Mesenchymal stem cell (in vitro differentiated cells and primary cell): ENCODE results near the gene TNFRSF1B.
A peak's percentile ranks its signal among the peaks of the same experiment; 100 is the strongest.

Experiments used
- DNase-seq: peaks from one replicate; pipeline ENCODE4 v3.0.0-alpha.2; 2013
- H2AFZ ChIP-seq: one replicate; pipeline ENCODE4 v1.6.1; 2013; ENCODE audit warnings: low read depth, mild to moderate bottlenecking, control low read depth, inconsistent platforms, low read length, moderate library complexity
- H2AK5ac ChIP-seq: 2 replicates; pipeline ENCODE4 v1.6.1; 2013; ENCODE audit warnings: low read length, moderate library complexity, mild to moderate bottlenecking, inconsistent platforms; ENCODE audit not compliant: severe bottlenecking
- H2BK120ac ChIP-seq: one replicate; pipeline ENCODE4 v1.6.1; 2013; ENCODE audit warnings: low read depth, mild to moderate bottlenecking, inconsistent platforms, low read length, moderate library complexity
- H2BK12ac ChIP-seq, 2 experiments: one replicate each; pipeline ENCODE4 v1.6.1; 2013; ENCODE audit warnings: inconsistent platforms in 2 of 2, low read length in 2 of 2, mild to moderate bottlenecking in 2 of 2, moderate library complexity in 2 of 2, control low read depth in 1 of 2
- H2BK15ac ChIP-seq: one replicate; pipeline ENCODE4 v1.6.1; 2013; ENCODE audit warnings: mild to moderate bottlenecking, low read depth, inconsistent platforms; ENCODE audit not compliant: poor library complexity, severe bottlenecking
- H2BK5ac ChIP-seq: 2 replicates; pipeline ENCODE4 v1.6.1; 2013; ENCODE audit warnings: low read depth, mild to moderate bottlenecking, low read length, control low read depth, inconsistent platforms; ENCODE audit not compliant: poor library complexity, severe bottlenecking
- H3K14ac ChIP-seq, 2 experiments: one replicate each; pipeline ENCODE4 v1.6.1; 2013; ENCODE audit warnings: inconsistent platforms in 2 of 2, low read length in 2 of 2, control low read depth in 1 of 2, mild to moderate bottlenecking in 1 of 2, moderate library complexity in 1 of 2
- H3K18ac ChIP-seq, 2 experiments: one replicate each; pipeline ENCODE4 v1.6.1; 2013; ENCODE audit warnings: inconsistent platforms in 2 of 2, low read length in 2 of 2, control low read depth in 1 of 2, low read depth in 1 of 2, mild to moderate bottlenecking in 1 of 2
- H3K23ac ChIP-seq, 2 experiments: one replicate each; pipeline ENCODE4 v1.6.1; 2013; ENCODE audit warnings: inconsistent platforms in 2 of 2, low read length in 2 of 2, mild to moderate bottlenecking in 2 of 2, moderate library complexity in 2 of 2, control low read depth in 1 of 2
- H3K27ac ChIP-seq: 2 replicates; pipeline ENCODE4 v1.5.1; 2013; ENCODE audit warnings: mild to moderate bottlenecking, moderate library complexity, low read length, control low read depth, inconsistent platforms; ENCODE audit not compliant: poor library complexity, severe bottlenecking
- H3K27me3 ChIP-seq, 2 experiments: 2 replicates each; pipeline versions ENCODE4 v1.6.1 to v1.7.0; 2013; ENCODE audit warnings: low read length in 2 of 2, mild to moderate bottlenecking in 2 of 2, moderate library complexity in 2 of 2, control low read depth in 1 of 2, inconsistent platforms in 1 of 2; ENCODE audit not compliant: control insufficient read depth in 1 of 2, insufficient read depth in 1 of 2
- H3K36me3 ChIP-seq, 2 experiments: 2 replicates each; pipeline versions ENCODE4 v1.6.1 to v1.7.0; 2013; ENCODE audit warnings: low read length in 2 of 2, control low read depth in 1 of 2, inconsistent platforms in 1 of 2, low read depth in 1 of 2, mild to moderate bottlenecking in 1 of 2; ENCODE audit not compliant: insufficient read depth in 2 of 2, control insufficient read depth in 1 of 2
- H3K4ac ChIP-seq, 2 experiments: one replicate each; pipeline ENCODE4 v1.6.1; 2013; ENCODE audit warnings: inconsistent platforms in 2 of 2, low read length in 2 of 2, mild to moderate bottlenecking in 2 of 2, moderate library complexity in 2 of 2, control low read depth in 1 of 2, low read depth in 1 of 2
- H3K4me1 ChIP-seq: 2 replicates; pipeline ENCODE4 v1.6.1; 2013; ENCODE audit warnings: low read depth, low read length, control low read depth; ENCODE audit not compliant: control insufficient read depth, insufficient read depth
- H3K4me2 ChIP-seq: 2 replicates; pipeline ENCODE4 v1.6.1; 2013; ENCODE audit warnings: low read length, mild to moderate bottlenecking, inconsistent platforms; ENCODE audit not compliant: poor library complexity, severe bottlenecking
- H3K4me3 ChIP-seq, 2 experiments: 2 replicates each; pipeline versions ENCODE4 v1.5.1 to v1.7.0; 2013; ENCODE audit warnings: low read length in 2 of 2, mild to moderate bottlenecking in 2 of 2, control low read depth in 1 of 2, low read depth in 1 of 2; ENCODE audit not compliant: insufficient read depth in 1 of 2
- H3K79me1 ChIP-seq: replicated peaks from 2 replicates; pipeline ENCODE4 v1.6.1; 2013; ENCODE audit warnings: mild to moderate bottlenecking, control low read depth, low read length, inconsistent platforms; ENCODE audit not compliant: poor library complexity, severe bottlenecking
- H3K9ac ChIP-seq: 2 replicates; pipeline ENCODE4 v1.7.0; 2013; ENCODE audit warnings: mild to moderate bottlenecking, low read length, moderate library complexity
- H3K9me3 ChIP-seq: 2 replicates; pipeline ENCODE4 v1.7.0; 2013; ENCODE audit warnings: mild to moderate bottlenecking, low read length; ENCODE audit not compliant: control insufficient read depth
- H4K8ac ChIP-seq: one replicate; pipeline ENCODE4 v1.6.1; 2013; ENCODE audit warnings: inconsistent platforms, mild to moderate bottlenecking, low read length, moderate library complexity
- H4K91ac ChIP-seq: one replicate; pipeline ENCODE4 v1.6.1; 2013; ENCODE audit warnings: mild to moderate bottlenecking, low read length, inconsistent platforms
- WGBS: methylation state at CpG from one replicate; pipeline ENCODE4 v1.1.7; 2013; ENCODE audit warnings: mixed read lengths; 5-methylcytosine and 5-hydroxymethylcytosine counted together

The TNFRSF1B gene

DNA sequence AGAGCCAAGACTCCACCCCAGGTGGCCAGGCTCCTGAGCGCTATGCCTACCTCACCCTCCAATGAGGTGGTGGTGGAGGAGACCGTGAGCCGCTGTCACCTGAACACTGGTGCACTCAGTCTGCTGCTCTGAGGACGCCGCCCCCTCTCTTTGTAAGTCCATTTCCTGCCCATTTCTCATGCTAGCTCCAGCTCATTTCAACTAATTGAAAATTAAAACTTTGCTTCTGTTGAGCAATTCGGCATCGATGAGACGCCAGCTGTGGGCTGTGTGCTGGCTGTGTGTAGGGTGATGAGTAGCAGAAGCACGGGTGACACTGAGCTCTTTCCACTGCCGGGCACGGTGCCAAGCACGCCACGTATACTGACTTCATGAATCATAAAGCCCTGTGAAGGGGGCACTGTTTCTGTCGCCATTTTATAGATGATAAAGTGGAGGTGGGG is 11.2 kb downstream of the TNFRSF1B start:
- H3K4me3 ChIP-seq: no peak overlapping the region
- peak overlapping the region; percentile 1 to 88 for H3K18ac ChIP-seq
- no peaks in the 10 kb centered on the region for H3K9me3 ChIP-seq
- peak overlapping the region; percentile 66 for H2BK15ac ChIP-seq
- no peak overlapping the region for H3K23ac ChIP-seq
- peaks cover 25% of the 10 kb centered on the region for H3K4me1 ChIP-seq
- H4K91ac ChIP-seq: peak overlapping the region; percentile 92
- peak; percentile 94 for DNase-seq
- H3K9ac ChIP-seq: peak overlapping the region; percentile 48
- peaks cover 0 to 5% of the 10 kb centered on the region in 2 experiments for H3K36me3 ChIP-seq
- H3K4me2 ChIP-seq: peak overlapping the region; percentile 32
- H3K14ac ChIP-seq: peak overlapping the region in 1 of 2 experiments; percentile 19
- no peak overlapping the region for H2BK5ac ChIP-seq
- H2BK120ac ChIP-seq: no peak overlapping the region
- peak overlapping the region in 1 of 2 experiments; percentile 81 for H3K4ac ChIP-seq
- peak overlapping the region in 1 of 2 experiments; percentile 93 for H2BK12ac ChIP-seq
- peak overlapping the region; percentile 81 for H4K8ac ChIP-seq
- H3K27ac ChIP-seq: no peak overlapping the region
- no peaks in the 10 kb centered on the region for H3K79me1 ChIP-seq
- no peak overlapping the region for H2AK5ac ChIP-seq
- no peaks in the 10 kb centered on the region for H3K27me3 ChIP-seq
- 49% methylated on average over 12 of the region's 14 CpGs for WGBS
- no peak overlapping the region for H2AFZ ChIP-seq

- Histone ChIP-seq H2BK5ac (no peak overlapping the region), H2BK12ac (peak overlapping the region in 1 of 2 experiments; percentile 93), H4K8ac (peak overlapping the region; percentile 76), H3K4me3 (no peak overlapping the region), H3K27ac (no peak overlapping the region), H2BK120ac (peak overlapping the region; percentile 93), H2AK5ac (peak overlapping the region; percentile 13), H3K4me1 (peaks cover 25% of the 10 kb centered on the region), H3K9me3 (no peaks in the 10 kb centered on the region), H3K36me3 (peaks cover 0 to 5% of the 10 kb centered on the region in 2 experiments), H3K14ac (peak overlapping the region in 1 of 2 experiments; percentile 61), H3K27me3 (no peaks in the 10 kb centered on the region), H2BK15ac (peak overlapping the region; percentile 66), H3K9ac (peak overlapping the region; percentile 48), H3K23ac (peak overlapping the region in 1 of 2 experiments; percentile 51), H3K4me2 (peak overlapping the region; percentile 32), H3K18ac (peak overlapping the region; percentile 34 to 88), H3K4ac (peak overlapping the region; percentile 29 to 81), H3K79me1 (no peaks in the 10 kb centered on the region), H2AFZ (peak overlapping the region; percentile 36), H4K91ac (peak overlapping the region; percentile 92)
- WGBS: 86% methylated on average over 11 of the region's 11 CpGs
- DNase-seq: no peak
Observed at GRCh38 chr1:12178511-12178910, 11.7 kb downstream of the TNFRSF1B start.

DNA sequence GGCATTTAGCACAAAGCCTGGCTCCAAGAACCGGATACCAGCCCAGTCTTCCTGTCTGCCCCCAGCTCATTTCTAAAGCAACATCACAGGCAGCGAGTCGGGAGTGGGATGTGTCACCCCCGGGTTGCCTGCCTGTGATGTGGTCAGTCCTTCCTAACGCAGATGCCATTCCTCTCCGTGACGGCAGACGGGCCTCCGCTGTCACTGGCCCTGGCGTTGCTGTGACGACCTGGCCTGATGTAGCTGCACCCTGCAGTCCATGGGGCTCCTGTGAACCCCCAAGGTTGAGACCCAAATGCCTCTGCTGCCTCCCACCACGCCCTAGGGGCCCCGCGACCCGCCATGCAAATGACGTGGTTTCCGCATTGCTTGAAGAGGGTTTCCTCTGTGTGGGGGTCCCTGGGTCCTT is 12.3 kb downstream of the TNFRSF1B start:
- Histone ChIP-seq H2AK5ac (no peak overlapping the region), H2BK12ac (peak overlapping the region; percentile 49 to 93), H2BK120ac (peak overlapping the region; percentile 93), H3K79me1 (no peaks in the 10 kb centered on the region), H2AFZ (no peak overlapping the region), H3K4me1 (peaks cover 26% of the 10 kb centered on the region), H3K4me3 (no peak overlapping the region), H3K23ac (peak overlapping the region in 1 of 2 experiments; percentile 35), H3K36me3 (peaks cover 0 to 5% of the 10 kb centered on the region in 2 experiments), H3K18ac (peak overlapping the region; percentile 34 to 88), H3K4ac (peak overlapping the region; percentile 9 to 81), H2BK15ac (peak overlapping the region; percentile 53), H3K9me3 (no peaks in the 10 kb centered on the region), H3K9ac (no peak overlapping the region), H3K14ac (peak overlapping the region in 1 of 2 experiments; percentile 61), H3K27ac (no peak overlapping the region), H4K91ac (peak overlapping the region; percentile 92), H3K27me3 (no peaks in the 10 kb centered on the region), H3K4me2 (no peak overlapping the region), H2BK5ac (no peak overlapping the region), H4K8ac (peak overlapping the region; percentile 76)
- DNase-seq: peak; percentile 92
- 55% methylated on average over 17 of the region's 17 CpGs for WGBS

- 93% methylated on average over 8 of the region's 8 CpGs for WGBS
Observed at GRCh38 chr1:12179676-12180075, 12.9 kb downstream of the TNFRSF1B start.

More at GRCh38 chr1:12179676-12180075, 12.9 kb downstream of the TNFRSF1B start:
- no peak overlapping the region for H3K27ac ChIP-seq
- H2BK120ac ChIP-seq: peak overlapping the region; percentile 93
- no peaks in the 10 kb centered on the region for H3K9me3 ChIP-seq
- peaks cover 31% of the 10 kb centered on the region for H3K4me1 ChIP-seq
- H4K91ac ChIP-seq: peak overlapping the region; percentile 92
- no peaks in the 10 kb centered on the region for H3K79me1 ChIP-seq
- H3K18ac ChIP-seq: peak overlapping the region; percentile 48 to 88
- peak overlapping the region; percentile 62 for H4K8ac ChIP-seq
- no peak overlapping the region for H3K23ac ChIP-seq
- peak overlapping the region; percentile 33 for H2BK15ac ChIP-seq
- H3K4me3 ChIP-seq: no peak overlapping the region
- H2AFZ ChIP-seq: no peak overlapping the region
- H3K36me3 ChIP-seq: peaks cover 0 to 5% of the 10 kb centered on the region in 2 experiments
- no peak for DNase-seq
- H3K4me2 ChIP-seq: no peak overlapping the region
- H2BK5ac ChIP-seq: no peak overlapping the region
- H3K4ac ChIP-seq: peak overlapping the region; percentile 36 to 81
- H3K27me3 ChIP-seq: no peaks in the 10 kb centered on the region
- no peak overlapping the region for H3K14ac ChIP-seq
- H3K9ac ChIP-seq: no peak overlapping the region
- H2AK5ac ChIP-seq: no peak overlapping the region
- peak overlapping the region in 1 of 2 experiments; percentile 65 for H2BK12ac ChIP-seq
